K562 (cell line): Measurements from ENCODE around the gene LIFR. TPM values are rescaled to one million over a fixed set of nuclear protein-coding genes. Genes with fewer than 3 reads are reported as not detected.

Experiments used
- ATAC-seq: fragments of 200-7000 bp; cut with Tn5 transposase; 3 replicates; pipeline ENCODE4 v1.9.1; 2020; ENCODE audit warnings: moderate library complexity
- BruUV-seq: library from RNA; stranded (reverse); fragments of 400-500 nt; replicated peaks from 2 replicates; lab custom pipeline; 2021; lab: Mats Ljungman, UMichigan
- CTCF ChIA-PET: fragments of 300-600 bp; formaldehyde crosslinking; extraction: SDS; loops from one replicate; lab custom pipeline; 2021; ENCODE audit warnings: low intra/inter-chr PET ratio; lab: Yijun Ruan, JAX
- POLR2A ChIA-PET: fragments of 300-600, 350-650 bp; sonication (Branson Sonifier 250); formaldehyde crosslinking; extraction: SDS; loops from one replicate; lab custom pipeline; 2021; ENCODE audit warnings: antibody characterized with exemption, inconsistent platforms; lab: Yijun Ruan, JAX
- DNase-seq, 4 experiments: peaks; one replicate each; pipeline versions ENCODE4 v3.0.0 to v3.0.0-alpha.2; 2011 to 2018; ENCODE audit warnings: low spot score in 3 of 4, mixed read lengths in 3 of 4; ENCODE audit errors: extremely low read depth in 1 of 4
- FAIRE-seq: peaks from 2 replicates; lab custom pipeline; 2011; peaks lifted over from hg19 to GRCh38; lab: Jason Lieb, UNC
- H2AFZ ChIP-seq: 2 replicates; pipeline ENCODE4 v1.6.0; 2011; ENCODE audit warnings: low read depth, low read length, control low read depth, inconsistent platforms
- H3K27ac ChIP-seq: fragments of 200-600 bp; 3 replicates; pipeline ENCODE4 v1.8.0; 2011; ENCODE audit warnings: low read depth, mild to moderate bottlenecking, control low read depth, inconsistent platforms, low read length, moderate library complexity, mixed read lengths; ENCODE audit errors: extremely low read depth
- H3K27me3 ChIP-seq, 2 experiments: fragments of 300-600 bp in 1 of 2; 2 replicates in 1 of 2; 3 replicates in 1 of 2; pipeline versions ENCODE4 v1.6.0 to v1.8.0; 2011; ENCODE audit warnings: inconsistent platforms in 2 of 2, low read length in 2 of 2, mild to moderate bottlenecking in 1 of 2, mixed read lengths in 1 of 2, moderate library complexity in 1 of 2; ENCODE audit not compliant: control insufficient read depth in 2 of 2, insufficient read depth in 2 of 2
- H3K36me3 ChIP-seq: fragments of 300-600 bp; 3 replicates; pipeline ENCODE4 v1.8.0; 2011; ENCODE audit warnings: mild to moderate bottlenecking, low read length, inconsistent platforms; ENCODE audit not compliant: control insufficient read depth, insufficient read depth
- H3K4me1 ChIP-seq, 2 experiments: fragments of 200-600 bp in 1 of 2; replicated peaks in 1 of 2; 2 replicates in 1 of 2; 3 replicates in 1 of 2; pipeline versions ENCODE4 v1.5.1 to v1.8.0; 2011; ENCODE audit warnings: inconsistent platforms in 2 of 2, low read length in 2 of 2, mild to moderate bottlenecking in 1 of 2, mixed read lengths in 1 of 2, moderate library complexity in 1 of 2; ENCODE audit not compliant: control insufficient read depth in 2 of 2, insufficient read depth in 2 of 2
- H3K4me2 ChIP-seq: 2 replicates; pipeline ENCODE4 v1.6.1; 2011; ENCODE audit warnings: low read length, control low read depth, inconsistent platforms, mixed read lengths; ENCODE audit not compliant: insufficient read depth
- H3K4me3 ChIP-seq: fragments of 200-600 bp; sonication (generic), shearing (Covaris generic); 2 replicates; pipeline ENCODE4 v1.5.1; 2016; ENCODE audit warnings: control low read depth, inconsistent platforms
- H3K79me2 ChIP-seq: fragments of 200-600 bp; 3 replicates; pipeline ENCODE4 v1.8.0; 2011; ENCODE audit warnings: low read length, inconsistent platforms; ENCODE audit not compliant: control insufficient read depth, insufficient read depth
- H3K9ac ChIP-seq, 2 experiments: 2 replicates each; pipeline versions ENCODE4 v1.6.0 to v1.6.1; 2011; ENCODE audit warnings: low read depth in 2 of 2, low read length in 2 of 2, control low read depth in 1 of 2, inconsistent platforms in 1 of 2, mild to moderate bottlenecking in 1 of 2, mixed read lengths in 1 of 2; ENCODE audit not compliant: insufficient read depth in 1 of 2
- H3K9me1 ChIP-seq: one replicate; pipeline ENCODE4 v1.6.0; 2011; ENCODE audit warnings: inconsistent platforms, mild to moderate bottlenecking, low read length, moderate library complexity; ENCODE audit not compliant: control insufficient read depth, insufficient read depth
- H3K9me3 ChIP-seq: replicated peaks from 2 replicates; pipeline ENCODE4 v1.5.1; 2011; ENCODE audit warnings: low read depth, low read length, inconsistent platforms; ENCODE audit not compliant: control insufficient read depth, insufficient read depth
- H4K20me1 ChIP-seq: replicated peaks from 2 replicates; pipeline ENCODE4 v1.6.1; 2011; ENCODE audit warnings: low read length, inconsistent platforms, mixed read lengths; ENCODE audit not compliant: control insufficient read depth, insufficient read depth
- BDP1 ChIP-seq: IDR thresholded peaks from 3 replicates; pipeline ENCODE4 v1.6.1; 2011; ENCODE audit not compliant: insufficient read length, insufficient read depth
- CTBP1 ChIP-seq: fragments of 450-650 bp; IDR thresholded peaks from 2 replicates; pipeline ENCODE4 v1.6.1; 2016; ENCODE audit warnings: borderline replicate concordance
- CXXC5 ChIP-seq: fragments of 250-450 bp; sonication (Bioruptor Pico); IDR thresholded peaks from 2 replicates; pipeline ENCODE4 v1.8.0; 2022; ENCODE audit warnings: inconsistent platforms, mild to moderate bottlenecking, moderate library complexity
- DMBX1 ChIP-seq: fragments of 250-450 bp; sonication (Bioruptor Pico); IDR thresholded peaks from 2 replicates; pipeline ENCODE4 v1.8.0; 2022; ENCODE audit warnings: inconsistent platforms, mild to moderate bottlenecking, moderate library complexity, borderline replicate concordance
- EGR1 ChIP-seq: fragments of 450-650 bp; conservative IDR thresholded peaks from 2 replicates; pipeline ENCODE4 v1.6.1; 2017; ENCODE audit warnings: mild to moderate bottlenecking
- ELF1 ChIP-seq: fragments of 200-800 bp; sonication (Bioruptor generic); IDR thresholded peaks from 2 replicates; pipeline ENCODE4 v1.6.1; 2016; ENCODE audit warnings: missing genetic modification characterization, missing compliant biosample characterization
- HNRNPK ChIP-seq: fragments of 200-400 bp; formaldehyde crosslinking; IDR thresholded peaks from one replicate; pipeline ENCODE4 v1.6.1; 2018; ENCODE audit warnings: mild to moderate bottlenecking, low read depth, low read length; ENCODE audit not compliant: poor library complexity, severe bottlenecking
- MAZ ChIP-seq, 2 experiments: fragments of 450-650 bp in 1 of 2; sonication (generic) in 1 of 2; formaldehyde crosslinking; IDR thresholded peaks in 1 of 2; conservative IDR thresholded peaks in 1 of 2; 2 replicates each; pipeline versions ENCODE4 v1.4.0 to v1.5.0; 2020; ENCODE audit warnings: mild to moderate bottlenecking in 1 of 2, missing genetic modification reagents in 1 of 2
- OTX1 ChIP-seq: fragments of 450-650 bp; formaldehyde crosslinking; IDR thresholded peaks from 2 replicates; pipeline ENCODE4 v1.4.0; 2022; ENCODE audit warnings: mild to moderate bottlenecking
- RBBP5 ChIP-seq: fragments of 200-600 bp; sonication (generic); IDR thresholded peaks from 2 replicates; pipeline ENCODE4 v1.6.1; 2012; ENCODE audit warnings: borderline replicate concordance, mild to moderate bottlenecking, low read length, control low read depth, inconsistent platforms; ENCODE audit not compliant: insufficient read depth, poor library complexity, severe bottlenecking
- SIN3B ChIP-seq: fragments of 450-650 bp; IDR thresholded peaks from 2 replicates; pipeline ENCODE4 v1.6.1; 2017; ENCODE audit warnings: low read depth, mild to moderate bottlenecking, moderate library complexity
- SMAD3 ChIP-seq: fragments of 450-650 bp; formaldehyde crosslinking; conservative IDR thresholded peaks from 2 replicates; pipeline ENCODE4 v1.4.0; 2020; ENCODE audit warnings: mild to moderate bottlenecking
- WGBS: fragments of 100-300 bp; shearing (Covaris generic); methylation state at CpG from one replicate; pipeline ENCODE4 v1.1.6; 2016; ENCODE audit warnings: low coverage, mixed read lengths; ENCODE audit not compliant: insufficient coverage; ENCODE audit errors: missing lambda C conversion rate; 5-methylcytosine and 5-hydroxymethylcytosine counted together
- in situ Hi-C: fragments of 300-500 bp; cut with MboI; formaldehyde crosslinking; loops from 4 replicates; pipeline ENCODE4 v1.15.0; 2018; ENCODE audit warnings: inconsistent platforms, mixed read lengths
- intact Hi-C: fragments of 100-400 bp; cut with micrococcal nuclease; formaldehyde crosslinking; loops from 2 replicates; pipeline ENCODE4 v1.14.2; 2022
- polyA plus RNA-seq, 8 experiments: library from polyadenylated mRNA; depleted of rRNA in 4 of 8; stranded (reverse) in 5 of 8; unstranded in 3 of 8; fragments of >200 nt; fragmentation: Nextera tagmentation in 2 of 8; fragmentation: Illumina TruSeq in 1 of 8; extraction: Ambion mirVana in 2 of 8; extraction: Trizol in 1 of 8; gene quantifications; 2 replicates each; pipeline versions ENCODE4 v1.2.1 to v1.2.3, GENCODE V29; 2011 to 2014; ENCODE audit warnings: inconsistent platforms in 1 of 8, missing spikeins in 1 of 8
- total RNA-seq, 7 experiments: library from RNA; depleted of rRNA in 6 of 7; stranded (reverse); fragments of >200 nt in 6 of 7; fragmentation: Illumina TruSeq in 2 of 7; extraction: Trizol in 2 of 7; gene quantifications; 2 replicates each; pipeline versions ENCODE4 v1.2.1 to v1.2.3, GENCODE V29; 2011 to 2021; ENCODE audit warnings: low replicate concordance in 1 of 7
- TF ChIP-seq, protein P1 (sequence below), 2 experiments: fragments of 450-650 bp; conservative IDR thresholded peaks; 2 replicates each; pipeline ENCODE4 v1.6.1; 2017; ENCODE audit warnings: mild to moderate bottlenecking in 2 of 2, moderate library complexity in 2 of 2
- TF ChIP-seq, protein P2 (sequence below): IDR thresholded peaks from 3 replicates; pipeline ENCODE4 v1.6.1; 2011; ENCODE audit warnings: borderline replicate concordance, mild to moderate bottlenecking; ENCODE audit not compliant: insufficient read length, insufficient read depth
- TF ChIP-seq, protein P3 (sequence below): fragments of 450-650 bp; formaldehyde crosslinking; IDR thresholded peaks from 2 replicates; pipeline ENCODE4 v1.4.0; 2020; ENCODE audit warnings: mild to moderate bottlenecking
- TF ChIP-seq, protein P4 (sequence below): IDR thresholded peaks from 2 replicates; pipeline ENCODE4 v1.6.1; 2011; ENCODE audit warnings: borderline replicate concordance, low read depth, mild to moderate bottlenecking, moderate library complexity, low read length; ENCODE audit not compliant: insufficient read depth, poor library complexity, severe bottlenecking

The LIFR gene
- total and polyA plus RNA-seq, 9 of the 15 experiments (the other 6 are each of a cell fraction or from before 2014, with no cell fraction given): 0.43 to 5.7 (median 3.3) TPM

DNA sequence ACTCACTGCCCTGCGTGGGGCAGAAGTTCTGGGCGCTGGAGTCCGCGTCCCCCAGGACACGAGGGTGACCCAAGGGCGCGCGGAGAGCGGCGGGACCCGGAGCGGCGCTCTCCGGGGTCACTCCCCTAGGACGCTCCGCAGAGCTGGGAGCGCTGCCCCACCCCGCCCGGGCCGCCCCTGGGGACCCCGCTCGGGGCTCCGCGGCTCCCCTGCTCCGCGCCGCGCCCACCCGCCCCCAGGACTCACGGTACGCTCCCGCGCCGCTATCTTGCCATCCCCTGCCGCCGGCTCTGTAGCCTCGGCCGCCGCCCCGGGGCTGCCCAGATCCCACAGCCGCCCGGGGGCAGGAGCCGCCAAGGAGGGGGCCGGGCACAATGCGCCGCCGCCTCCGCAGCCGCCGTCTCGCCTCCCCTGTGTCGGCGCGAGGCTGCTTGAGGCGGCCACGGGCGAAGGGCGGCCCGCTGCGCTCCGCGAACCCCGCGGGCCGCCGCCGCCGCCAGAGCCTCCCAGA is 303 bp downstream of the LIFR start:
- H3K27me3 ChIP-seq: peaks cover 0 to 5% of the 10 kb centered on the region in 2 experiments; a peak in 2 of 5 replicates
- in situ Hi-C loops (no loop called here), intact Hi-C loops (no loop called here)
- no peaks in the 10 kb centered on the region for H3K36me3 ChIP-seq
- ChIA-PET CTCF (no interaction called here), POLR2A (no interaction called here)
- peak overlapping the region; percentile 13 to 88 for H3K9ac ChIP-seq
- peaks cover 3 to 14% of the 10 kb centered on the region in 2 experiments; a peak in 3 of 5 replicates for H3K4me1 ChIP-seq
- peak overlapping the region; percentile 60 for H3K4me3 ChIP-seq
- under 1% methylated on average over 48 of the region's 68 CpGs for WGBS
- BruUV-seq: no TSS peak
- no peaks in the 10 kb centered on the region for H3K9me1 ChIP-seq
- 0 out of 2 replicates have a peak, but pooled peaks cover 5% of the 10 kb centered on the region for H4K20me1 ChIP-seq
- H3K79me2 ChIP-seq: no peaks in the 10 kb centered on the region
- peak overlapping the region; percentile 37 for H2AFZ ChIP-seq
- peak; percentile 81 for ATAC-seq
- FAIRE-seq: no peak
- H3K27ac ChIP-seq: no peak overlapping the region
- H3K9me3 ChIP-seq: no peaks in the 10 kb centered on the region
- peak overlapping the region; percentile 62 for H3K4me2 ChIP-seq
- peak in 1 of 4 experiments; percentile 51 for DNase-seq
- TF ChIP-seq DMBX1 (CRISPR knock-in tag): no peak
- TF ChIP-seq SMAD3 (CRISPR knock-in tag): no peak
- TF ChIP-seq, protein P1, sequence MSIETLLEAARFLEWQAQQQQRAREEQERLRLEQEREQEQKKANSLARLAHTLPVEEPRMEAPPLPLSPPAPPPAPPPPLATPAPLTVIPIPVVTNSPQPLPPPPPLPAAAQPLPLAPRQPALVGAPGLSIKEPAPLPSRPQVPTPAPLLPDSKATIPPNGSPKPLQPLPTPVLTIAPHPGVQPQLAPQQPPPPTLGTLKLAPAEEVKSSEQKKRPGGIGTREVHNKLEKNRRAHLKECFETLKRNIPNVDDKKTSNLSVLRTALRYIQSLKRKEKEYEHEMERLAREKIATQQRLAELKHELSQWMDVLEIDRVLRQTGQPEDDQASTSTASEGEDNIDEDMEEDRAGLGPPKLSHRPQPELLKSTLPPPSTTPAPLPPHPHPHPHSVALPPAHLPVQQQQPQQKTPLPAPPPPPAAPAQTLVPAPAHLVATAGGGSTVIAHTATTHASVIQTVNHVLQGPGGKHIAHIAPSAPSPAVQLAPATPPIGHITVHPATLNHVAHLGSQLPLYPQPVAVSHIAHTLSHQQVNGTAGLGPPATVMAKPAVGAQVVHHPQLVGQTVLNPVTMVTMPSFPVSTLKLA (conservative IDR thresholded peaks at IDR 0.05): no peak
- TF ChIP-seq RBBP5: peak; percentile 61
- 0 out of 2 replicates have a peak, but pooled peaks have one; percentile 9 for TF ChIP-seq CTBP1
- no peak for TF ChIP-seq HNRNPK
- 0 out of 2 replicates have a peak, but pooled peaks have one; percentile 67 for TF ChIP-seq CXXC5 (CRISPR knock-in tag)
- TF ChIP-seq, protein P2, sequence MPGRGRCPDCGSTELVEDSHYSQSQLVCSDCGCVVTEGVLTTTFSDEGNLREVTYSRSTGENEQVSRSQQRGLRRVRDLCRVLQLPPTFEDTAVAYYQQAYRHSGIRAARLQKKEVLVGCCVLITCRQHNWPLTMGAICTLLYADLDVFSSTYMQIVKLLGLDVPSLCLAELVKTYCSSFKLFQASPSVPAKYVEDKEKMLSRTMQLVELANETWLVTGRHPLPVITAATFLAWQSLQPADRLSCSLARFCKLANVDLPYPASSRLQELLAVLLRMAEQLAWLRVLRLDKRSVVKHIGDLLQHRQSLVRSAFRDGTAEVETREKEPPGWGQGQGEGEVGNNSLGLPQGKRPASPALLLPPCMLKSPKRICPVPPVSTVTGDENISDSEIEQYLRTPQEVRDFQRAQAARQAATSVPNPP: no peak
- TF ChIP-seq, protein P3, sequence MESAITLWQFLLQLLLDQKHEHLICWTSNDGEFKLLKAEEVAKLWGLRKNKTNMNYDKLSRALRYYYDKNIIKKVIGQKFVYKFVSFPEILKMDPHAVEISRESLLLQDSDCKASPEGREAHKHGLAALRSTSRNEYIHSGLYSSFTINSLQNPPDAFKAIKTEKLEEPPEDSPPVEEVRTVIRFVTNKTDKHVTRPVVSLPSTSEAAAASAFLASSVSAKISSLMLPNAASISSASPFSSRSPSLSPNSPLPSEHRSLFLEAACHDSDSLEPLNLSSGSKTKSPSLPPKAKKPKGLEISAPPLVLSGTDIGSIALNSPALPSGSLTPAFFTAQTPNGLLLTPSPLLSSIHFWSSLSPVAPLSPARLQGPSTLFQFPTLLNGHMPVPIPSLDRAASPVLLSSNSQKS (CRISPR knock-in tag): no peak
- TF ChIP-seq EGR1: 0 out of 2 replicates have a peak, but pooled peaks have one; percentile 5
- no peak for TF ChIP-seq OTX1 (CRISPR knock-in tag)
- TF ChIP-seq SIN3B: peak; percentile 65
- TF ChIP-seq, protein P4, sequence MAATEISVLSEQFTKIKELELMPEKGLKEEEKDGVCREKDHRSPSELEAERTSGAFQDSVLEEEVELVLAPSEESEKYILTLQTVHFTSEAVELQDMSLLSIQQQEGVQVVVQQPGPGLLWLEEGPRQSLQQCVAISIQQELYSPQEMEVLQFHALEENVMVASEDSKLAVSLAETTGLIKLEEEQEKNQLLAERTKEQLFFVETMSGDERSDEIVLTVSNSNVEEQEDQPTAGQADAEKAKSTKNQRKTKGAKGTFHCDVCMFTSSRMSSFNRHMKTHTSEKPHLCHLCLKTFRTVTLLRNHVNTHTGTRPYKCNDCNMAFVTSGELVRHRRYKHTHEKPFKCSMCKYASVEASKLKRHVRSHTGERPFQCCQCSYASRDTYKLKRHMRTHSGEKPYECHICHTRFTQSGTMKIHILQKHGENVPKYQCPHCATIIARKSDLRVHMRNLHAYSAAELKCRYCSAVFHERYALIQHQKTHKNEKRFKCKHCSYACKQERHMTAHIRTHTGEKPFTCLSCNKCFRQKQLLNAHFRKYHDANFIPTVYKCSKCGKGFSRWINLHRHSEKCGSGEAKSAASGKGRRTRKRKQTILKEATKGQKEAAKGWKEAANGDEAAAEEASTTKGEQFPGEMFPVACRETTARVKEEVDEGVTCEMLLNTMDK: no peak
- no peak for TF ChIP-seq BDP1
- no peak for TF ChIP-seq ELF1 (tag)
- TF ChIP-seq MAZ (CRISPR knock-in tag; conservative IDR thresholded peaks at IDR 0.05 in 1 of 2, IDR thresholded peaks at IDR 0.05 in 1 of 2): peak in 1 of 2 experiments; percentile 16; a peak in 2 of 4 replicates
